Rectal smooth muscle tissue (tissue), 1 donor: ENCODE results near the gene ARHGAP31.
"Not testable (repeated sequence)": the region's sequence is repeated elsewhere in the genome, so short reads cannot be mapped to it uniquely, and the experiment has no call there.

Experiments used
- H3K27ac ChIP-seq: one replicate; pipeline ENCODE4 v1.7.0; 2013; ENCODE audit warnings: low read depth, low read length, inconsistent platforms
- H3K27me3 ChIP-seq: one replicate; pipeline ENCODE4 v1.7.0; 2013; ENCODE audit warnings: low read length; ENCODE audit not compliant: control insufficient read depth, insufficient read depth
- H3K36me3 ChIP-seq: one replicate; pipeline ENCODE4 v1.7.0; 2013; ENCODE audit warnings: low read length; ENCODE audit not compliant: control insufficient read depth, insufficient read depth
- H3K4me1 ChIP-seq: one replicate; pipeline ENCODE4 v1.7.0; 2013; ENCODE audit warnings: low read length; ENCODE audit not compliant: control insufficient read depth, insufficient read depth
- H3K4me3 ChIP-seq: one replicate; pipeline ENCODE4 v1.7.0; 2013; ENCODE audit warnings: low read length
- H3K9ac ChIP-seq: one replicate; pipeline ENCODE4 v1.7.0; 2013; ENCODE audit warnings: low read length

The ARHGAP31 gene

DNA sequence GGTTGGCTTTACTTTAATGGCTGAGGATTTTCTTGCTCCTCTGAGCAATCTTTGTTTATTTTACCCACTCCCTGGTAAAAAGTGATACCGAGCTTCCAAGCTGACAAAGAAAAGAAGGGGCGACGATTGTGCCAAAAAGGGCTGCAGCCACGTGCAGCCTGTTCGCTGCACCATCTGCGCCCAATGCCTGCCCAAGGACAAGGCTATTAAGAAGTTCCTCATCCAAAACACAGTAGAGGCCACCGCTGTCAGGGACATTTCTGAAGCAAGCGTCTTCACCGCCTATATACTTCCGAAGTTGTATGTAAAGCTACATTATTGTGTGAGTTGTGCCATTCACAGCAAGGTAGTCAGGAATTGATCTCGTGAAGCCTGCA is 4.4 kb downstream of the ARHGAP31 start:
- Histone ChIP-seq H3K4me3 (no peak overlapping the region), H3K27ac (no peak overlapping the region), H3K27me3 (no peaks in the 10 kb centered on the region), H3K4me1 (no peaks in the 10 kb centered on the region), H3K9ac (no peak overlapping the region), H3K36me3 (no peaks in the 10 kb centered on the region)

DNA sequence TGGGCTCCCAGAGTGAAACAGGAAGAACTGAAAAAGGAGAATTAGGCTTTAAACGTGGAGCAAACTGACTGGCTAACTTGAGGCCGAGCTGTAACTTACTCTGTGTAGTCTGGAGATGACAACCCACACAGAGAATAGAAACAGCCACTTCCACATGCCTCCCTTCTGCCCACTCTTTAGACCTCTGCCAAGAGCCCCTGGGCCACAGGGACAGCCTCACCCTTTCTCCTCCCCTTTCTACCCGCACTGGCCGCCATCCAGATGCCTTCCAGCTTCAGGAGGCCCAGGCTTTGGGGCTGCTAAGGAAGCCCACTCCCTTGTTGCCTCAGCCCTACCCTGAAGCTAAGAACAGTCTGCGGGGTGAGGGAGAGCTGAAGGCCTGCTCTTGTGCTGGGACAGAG is 6.8 kb downstream of the ARHGAP31 start:
- H3K27me3 ChIP-seq = no peaks in the 10 kb centered on the region
- no peaks in the 10 kb centered on the region for H3K36me3 ChIP-seq
- H3K4me1 ChIP-seq = peaks cover 3% of the 10 kb centered on the region
- no peak overlapping the region for H3K4me3 ChIP-seq
- H3K9ac ChIP-seq = no peak overlapping the region
- H3K27ac ChIP-seq = no peak overlapping the region

DNA sequence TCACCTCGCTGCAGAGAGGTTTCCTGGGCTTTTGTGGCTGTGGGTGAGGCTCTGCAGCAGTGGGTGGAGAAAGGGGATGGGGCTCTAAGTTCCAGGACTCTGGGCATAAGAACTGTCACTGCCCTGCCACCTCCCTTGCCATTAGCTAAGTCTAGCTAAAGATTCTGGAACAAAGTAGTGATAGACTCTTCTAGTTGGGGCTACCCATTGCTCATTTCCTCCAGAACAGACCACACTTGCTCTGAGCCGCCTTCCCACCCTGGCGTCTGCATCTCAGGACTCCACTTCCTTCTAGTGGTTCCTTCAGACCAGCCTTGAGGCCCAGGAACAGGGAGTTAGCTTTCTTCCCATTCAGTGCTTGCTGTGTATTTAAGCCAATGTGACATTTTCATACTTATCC is 7.5 kb downstream of the ARHGAP31 start:
- Histone ChIP-seq H3K27ac (no peak overlapping the region), H3K4me1 (peaks cover 3% of the 10 kb centered on the region), H3K4me3 (no peak overlapping the region), H3K27me3 (no peaks in the 10 kb centered on the region), H3K9ac (no peak overlapping the region), H3K36me3 (no peaks in the 10 kb centered on the region)

DNA sequence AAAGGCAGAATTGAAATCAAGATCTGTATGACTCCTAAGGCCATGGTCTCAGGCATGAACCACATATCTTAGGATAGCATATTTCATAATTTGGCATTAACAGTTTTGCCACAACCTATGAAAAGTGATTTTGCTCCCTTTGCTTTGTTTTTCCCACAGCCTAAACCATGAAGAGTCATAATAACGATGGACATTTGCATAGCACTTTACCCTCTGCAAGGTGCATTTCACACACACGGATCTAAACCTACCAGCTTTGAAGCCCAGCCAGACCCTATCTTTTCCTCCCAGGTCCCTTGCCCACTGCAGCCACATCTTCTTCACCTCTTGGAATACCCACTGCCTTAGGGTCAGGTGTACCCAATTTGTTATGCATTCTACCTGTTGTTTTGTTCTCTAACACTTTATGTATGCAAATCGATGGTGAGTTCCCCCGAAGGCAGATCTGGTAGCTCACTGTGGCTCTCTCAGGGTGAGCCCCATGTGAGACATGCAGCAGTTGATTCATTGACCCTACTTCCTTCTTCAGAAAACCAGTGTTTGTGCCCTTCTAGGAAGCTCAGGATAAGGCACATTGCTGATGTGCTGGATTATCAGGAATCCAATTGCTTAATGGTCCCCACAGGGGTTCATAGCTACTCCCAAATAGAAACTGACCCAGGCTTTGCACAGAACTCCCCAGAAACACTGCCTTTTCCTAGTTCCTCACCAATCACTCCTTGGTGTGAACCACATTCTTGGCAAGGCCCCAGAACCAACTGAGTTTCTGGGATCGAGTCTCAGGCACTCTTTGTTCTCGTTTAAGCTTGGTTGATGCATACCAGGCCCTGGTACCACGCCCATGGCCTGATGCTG is 8.7 kb downstream of the ARHGAP31 start:
- no peak overlapping the region for H3K27ac ChIP-seq
- H3K9ac ChIP-seq = no peak overlapping the region
- H3K4me1 ChIP-seq = peaks cover 3% of the 10 kb centered on the region
- no peaks in the 10 kb centered on the region for H3K36me3 ChIP-seq
- no peak overlapping the region for H3K4me3 ChIP-seq
- H3K27me3 ChIP-seq = no peaks in the 10 kb centered on the region

DNA sequence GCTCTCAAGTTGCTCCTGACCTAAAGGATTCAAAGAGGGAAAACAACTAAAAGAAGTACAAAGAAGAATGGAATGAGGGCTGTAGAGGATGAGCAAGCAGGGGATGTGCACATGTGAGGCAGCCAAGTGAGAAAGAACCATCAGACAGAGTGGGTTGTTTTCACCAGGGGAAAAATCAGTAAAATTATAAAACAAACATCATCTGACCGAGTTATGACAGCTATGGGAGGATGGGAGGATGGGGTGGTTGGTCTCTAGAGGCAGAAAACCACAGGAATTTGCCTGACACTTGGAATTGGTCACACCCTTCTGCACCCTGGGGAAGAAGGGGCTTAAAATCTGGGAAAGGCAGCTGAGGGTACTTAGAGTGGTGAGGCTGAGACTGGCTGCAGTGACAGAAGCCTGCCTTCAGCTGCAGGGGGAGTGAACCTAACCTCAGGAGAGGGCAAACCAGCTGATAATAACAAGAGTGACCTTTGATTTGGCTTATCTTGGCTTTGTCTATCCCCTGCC is 10.1 kb downstream of the ARHGAP31 start:
- peaks cover 3% of the 10 kb centered on the region for H3K4me1 ChIP-seq
- H3K9ac ChIP-seq = no peak overlapping the region
- H3K36me3 ChIP-seq = no peaks in the 10 kb centered on the region
- no peaks in the 10 kb centered on the region for H3K27me3 ChIP-seq
- no peak overlapping the region for H3K27ac ChIP-seq
- no peak overlapping the region for H3K4me3 ChIP-seq

DNA sequence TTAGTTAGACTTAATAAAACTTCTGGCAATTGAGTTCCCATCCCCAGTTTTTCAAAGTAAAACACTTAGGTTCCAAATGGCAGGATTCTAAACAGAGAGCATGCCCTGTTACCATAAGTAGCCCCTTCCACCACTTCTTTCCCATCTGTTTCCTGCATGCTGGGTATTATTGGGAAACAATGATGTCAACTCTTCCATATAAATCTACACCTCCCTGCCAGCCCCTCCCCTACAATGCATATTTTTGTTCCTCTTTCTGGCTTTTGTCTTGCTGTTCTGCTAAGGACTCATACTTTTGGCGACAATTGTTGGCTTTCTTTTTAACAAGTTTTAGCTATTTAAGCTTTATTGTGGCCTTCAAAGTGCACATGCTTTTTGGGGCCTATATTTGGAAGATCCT is 11.1 kb downstream of the ARHGAP31 start:
- Histone ChIP-seq H3K36me3 (no peaks in the 10 kb centered on the region), H3K4me1 (peaks cover 3% of the 10 kb centered on the region), H3K9ac (no peak overlapping the region), H3K27ac (no peak overlapping the region), H3K27me3 (no peaks in the 10 kb centered on the region), H3K4me3 (no peak overlapping the region)

DNA sequence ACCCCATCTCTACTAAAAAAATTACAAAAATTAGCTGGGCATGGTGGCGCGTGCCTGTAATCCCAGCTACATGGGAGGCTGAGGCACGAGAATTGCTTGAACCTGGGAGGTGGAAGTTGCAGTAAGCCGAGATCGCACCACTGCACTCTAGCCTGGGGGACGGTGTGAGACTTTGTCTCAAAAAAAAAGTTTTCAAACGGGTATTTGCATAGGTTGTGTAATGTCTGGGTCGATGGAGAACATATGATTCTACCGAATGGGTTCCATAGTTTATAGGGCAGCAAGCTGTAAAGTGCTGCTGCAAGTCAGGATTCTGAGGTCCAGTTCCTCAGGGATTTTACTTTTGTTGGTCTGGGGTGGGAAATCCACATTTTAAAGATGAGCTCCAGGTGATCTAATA is 12.2 kb downstream of the ARHGAP31 start:
- not testable (repeated sequence) for H3K4me3 ChIP-seq, H3K27ac ChIP-seq, H3K4me1 ChIP-seq, H3K27me3 ChIP-seq, H3K9ac ChIP-seq, H3K36me3 ChIP-seq

DNA sequence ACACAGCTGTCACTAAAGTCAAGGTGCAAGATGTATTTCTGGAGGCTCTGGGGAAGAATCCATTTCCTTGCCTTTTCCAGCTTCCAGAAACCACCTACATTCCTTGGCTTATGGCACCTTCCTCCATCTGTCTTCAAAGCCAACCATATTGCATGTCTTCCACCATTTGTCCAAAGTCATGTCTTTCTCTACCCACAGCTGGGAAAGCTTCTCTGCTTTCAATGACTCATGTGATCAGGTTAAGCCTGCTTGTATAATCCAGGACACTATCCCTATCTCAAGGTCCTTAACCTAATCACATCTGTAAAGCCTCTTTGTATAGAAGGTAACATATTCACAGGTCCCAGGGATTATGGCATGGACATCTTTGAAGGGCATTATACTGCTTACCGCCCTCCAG is 14.2 kb downstream of the ARHGAP31 start:
- peaks cover 3% of the 10 kb centered on the region for H3K4me1 ChIP-seq

DNA sequence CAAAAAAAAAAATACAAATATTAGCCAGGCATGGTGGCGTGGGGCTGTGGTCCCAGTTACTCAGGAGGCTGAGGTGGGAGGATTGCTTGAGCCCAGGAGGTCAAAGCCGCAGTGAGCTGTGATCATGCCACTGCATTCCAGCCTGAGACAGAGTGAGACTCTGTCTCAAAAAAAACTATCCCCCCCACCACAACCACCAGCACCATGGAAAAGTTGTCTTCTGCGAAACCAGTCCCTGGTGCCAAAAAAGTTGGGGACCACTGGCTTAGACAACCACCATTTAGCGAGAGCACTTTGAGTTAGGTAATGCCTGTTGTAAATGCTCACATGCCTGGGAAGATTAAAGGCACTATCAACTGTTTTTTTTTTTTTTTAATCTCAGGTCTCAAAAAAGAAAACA is 15.4 kb downstream of the ARHGAP31 start:
- Histone ChIP-seq H3K36me3 (no peaks in the 10 kb centered on the region), H3K27ac (no peak overlapping the region), H3K4me3 (no peak overlapping the region), H3K9ac (no peak overlapping the region), H3K27me3 (no peaks in the 10 kb centered on the region), H3K4me1 (peaks cover 3% of the 10 kb centered on the region)

More for the DNA sequence above, 14.2 kb downstream of the ARHGAP31 start:
- H3K27ac ChIP-seq = no peak overlapping the region
- no peaks in the 10 kb centered on the region for H3K27me3 ChIP-seq
- H3K9ac ChIP-seq = no peak overlapping the region
- no peak overlapping the region for H3K4me3 ChIP-seq
- H3K36me3 ChIP-seq = no peaks in the 10 kb centered on the region

DNA sequence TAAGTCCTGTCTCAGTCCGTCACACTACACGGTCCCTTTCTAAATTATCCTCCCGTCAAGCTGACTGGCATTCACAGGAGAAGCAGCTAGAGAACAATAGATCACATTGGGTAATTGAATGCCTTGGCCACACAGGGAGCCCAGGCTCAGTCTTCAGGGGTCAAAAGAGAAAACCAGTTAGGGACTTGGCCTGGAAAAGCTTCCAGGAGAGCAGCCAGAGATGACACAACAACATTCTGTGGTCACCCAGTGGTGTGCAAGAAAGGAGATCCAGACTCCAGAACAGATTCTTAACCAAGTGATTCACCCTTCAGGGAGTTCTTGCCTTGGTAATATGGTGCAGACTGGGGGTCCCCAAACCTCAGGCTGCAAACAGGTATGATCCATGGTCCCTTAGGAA is 15.9 kb downstream of the ARHGAP31 start:
- H3K36me3 ChIP-seq = no peaks in the 10 kb centered on the region
- H3K4me3 ChIP-seq = no peak overlapping the region
- H3K9ac ChIP-seq = no peak overlapping the region
- H3K27ac ChIP-seq = no peak overlapping the region
- peaks cover 3% of the 10 kb centered on the region for H3K4me1 ChIP-seq
- H3K27me3 ChIP-seq = no peaks in the 10 kb centered on the region

DNA sequence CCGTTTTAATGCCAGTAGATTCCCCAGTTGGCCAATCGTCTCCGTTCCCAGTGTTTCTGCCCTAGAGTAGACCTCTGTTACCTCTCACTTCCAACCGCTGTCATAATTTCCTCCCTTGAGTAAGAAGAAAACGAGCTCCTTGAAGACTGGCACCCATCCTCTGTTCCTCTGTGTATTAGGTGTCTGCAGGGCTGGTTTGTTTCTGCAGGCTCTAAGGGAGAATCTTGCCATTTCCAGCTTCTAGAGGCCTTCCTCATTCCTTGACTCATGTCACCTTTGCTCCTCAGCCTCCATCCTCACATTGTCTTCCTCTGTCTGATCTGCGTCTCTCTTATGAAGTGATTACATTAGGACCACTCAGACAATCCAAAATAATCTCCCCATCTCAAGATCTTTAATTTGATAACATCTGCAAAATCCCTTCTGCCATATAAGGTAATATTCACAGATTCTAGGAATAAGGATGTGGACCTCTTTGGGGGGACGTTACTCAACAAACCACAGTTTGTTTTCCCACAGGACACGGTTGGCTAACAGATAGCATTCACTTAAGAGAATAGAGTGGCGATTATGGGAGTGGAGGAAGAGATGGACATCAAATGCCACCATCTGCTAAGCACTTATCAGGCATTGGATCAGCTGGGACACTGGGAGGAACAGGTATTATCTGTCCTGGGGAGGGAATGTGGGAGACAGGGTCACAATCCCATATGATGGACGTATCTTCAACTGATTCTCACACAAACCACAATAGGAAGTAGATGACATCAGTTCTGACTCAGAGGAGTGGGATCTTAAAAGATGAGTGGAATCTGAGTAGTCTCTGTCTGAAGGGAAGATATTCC is 17.1 kb downstream of the ARHGAP31 start:
- Histone ChIP-seq H3K27me3 (no peaks in the 10 kb centered on the region), H3K36me3 (no peaks in the 10 kb centered on the region), H3K4me1 (no peaks in the 10 kb centered on the region), H3K4me3 (no peak overlapping the region), H3K27ac (no peak overlapping the region), H3K9ac (no peak overlapping the region)

DNA sequence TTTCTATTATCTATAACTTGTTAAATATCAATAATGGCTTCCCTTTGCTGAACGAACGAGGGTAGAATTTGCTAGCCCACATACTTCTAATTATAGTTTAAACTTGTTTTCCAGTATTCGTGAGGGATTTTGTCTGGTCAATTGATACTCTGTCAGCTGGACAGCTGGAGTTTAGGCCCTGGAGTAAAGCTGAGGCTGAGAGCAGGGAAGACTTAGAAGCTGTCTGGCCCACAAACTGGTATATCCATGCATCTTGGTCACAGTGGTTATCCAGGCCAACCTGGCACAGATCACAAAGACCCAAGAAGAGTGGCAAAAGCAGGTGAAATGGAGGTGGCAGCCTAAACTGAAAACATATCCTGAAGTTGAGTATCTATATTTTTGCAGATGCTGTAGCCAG is 19.3 kb downstream of the ARHGAP31 start:
- Histone ChIP-seq H3K27ac (no peak overlapping the region), H3K36me3 (no peaks in the 10 kb centered on the region), H3K27me3 (no peaks in the 10 kb centered on the region), H3K4me3 (no peak overlapping the region), H3K4me1 (no peaks in the 10 kb centered on the region), H3K9ac (no peak overlapping the region)
